Ishikawa (cell line): ENCODE results near the gene KDM1A.

Experiments
- CEBPB ChIP-seq: IDR thresholded peaks from 2 replicates; pipeline ENCODE4 v1.6.1; 2012
- CREB1 ChIP-seq: IDR thresholded peaks from 2 replicates; pipeline ENCODE4 v1.6.1; 2012; ENCODE audit warnings: low read depth
- EGR1 ChIP-seq: IDR thresholded peaks from 2 replicates; pipeline ENCODE4 v1.6.1; 2012
- EP300 ChIP-seq: IDR thresholded peaks from 2 replicates; pipeline ENCODE4 v1.6.1; 2012; ENCODE audit warnings: borderline replicate concordance
- FOXM1 ChIP-seq: IDR thresholded peaks from 2 replicates; pipeline ENCODE4 v1.6.1; 2012; ENCODE audit warnings: low read depth, borderline replicate concordance
- MAX ChIP-seq: IDR thresholded peaks from 2 replicates; pipeline ENCODE4 v1.6.1; 2012
- NFIC ChIP-seq: IDR thresholded peaks from 2 replicates; pipeline ENCODE4 v1.6.1; 2012
- RAD21 ChIP-seq: IDR thresholded peaks from 2 replicates; pipeline ENCODE4 v1.6.1; 2012; ENCODE audit warnings: low read depth
- REST ChIP-seq: IDR thresholded peaks from 2 replicates; pipeline ENCODE4 v1.6.1; 2012; ENCODE audit warnings: low read depth, mild to moderate bottlenecking
- TAF1 ChIP-seq: IDR thresholded peaks from 2 replicates; pipeline ENCODE4 v1.6.1; 2012; ENCODE audit warnings: low read depth, mild to moderate bottlenecking
- TCF12 ChIP-seq: IDR thresholded peaks from 2 replicates; pipeline ENCODE4 v1.6.1; 2012; ENCODE audit warnings: low read depth
- TEAD4 ChIP-seq: IDR thresholded peaks from 2 replicates; pipeline ENCODE4 v1.6.1; 2012
- USF1 ChIP-seq: IDR thresholded peaks from 2 replicates; pipeline ENCODE4 v1.6.1; 2012
- YY1 ChIP-seq: IDR thresholded peaks from 2 replicates; pipeline ENCODE4 v1.6.1; 2012; ENCODE audit warnings: low read depth
- ZBTB7A ChIP-seq: IDR thresholded peaks from 2 replicates; pipeline ENCODE4 v1.6.1; 2012; ENCODE audit warnings: low read depth

Gene KDM1A

GRCh38 chr1:23035823-23036452 lies 16.7 kb downstream of the KDM1A start:
- TF ChIP-seq ZBTB7A, result no peak
- TF ChIP-seq TCF12, result no peak
- TF ChIP-seq REST, result no peak
- TF ChIP-seq TAF1, result no peak
- TF ChIP-seq EP300, result no peak
- TF ChIP-seq TEAD4, result no peak

- TF ChIP-seq TEAD4 (no peak), NFIC (no peak), MAX (no peak), YY1 (no peak), TAF1 (no peak), TCF12 (no peak)
These were observed 17.9 kb downstream of the KDM1A start for GRCh38 chr1:23037081-23037740.

GRCh38 chr1:23039308-23039826 lies 20.1 kb downstream of the KDM1A start:
- TF ChIP-seq RAD21 (no peak), CREB1 (no peak), CEBPB (no peak), TCF12 (no peak), MAX (no peak), TAF1 (no peak), ZBTB7A (no peak), YY1 (no peak), EGR1 (no peak), USF1 (no peak), NFIC (no peak), FOXM1 (no peak), TEAD4 (no peak)

GRCh38 chr1:23040509-23040908 lies 21.2 kb downstream of the KDM1A start:
- TF ChIP-seq TAF1 (no peak), EGR1 (no peak), USF1 (no peak), TCF12 (no peak), ZBTB7A (no peak), CEBPB (no peak), CREB1 (no peak), MAX (no peak), REST (no peak), NFIC (no peak), FOXM1 (no peak)

- TF ChIP-seq YY1, result no peak
- no peak for TF ChIP-seq ZBTB7A
- TF ChIP-seq USF1, result no peak
- no peak for TF ChIP-seq NFIC
- TF ChIP-seq FOXM1, result no peak
- no peak for TF ChIP-seq REST
- TF ChIP-seq RAD21, result no peak
- TF ChIP-seq MAX, result no peak
- TF ChIP-seq TEAD4, result no peak
- no peak for TF ChIP-seq TCF12
- TF ChIP-seq EP300, result no peak
- TF ChIP-seq TAF1, result no peak
- no peak for TF ChIP-seq CREB1
- TF ChIP-seq CEBPB, result no peak
- TF ChIP-seq EGR1, result no peak
These were observed 24.8 kb downstream of the KDM1A start for GRCh38 chr1:23044035-23044434.
